GM19193 (cell line): ENCODE measurements around the gene RAB11FIP5.

ENCODE experiments used
- POLR2A ChIP-seq: IDR thresholded peaks from 4 replicates; pipeline ENCODE4 v1.6.1; 2011; ENCODE audit not compliant: insufficient read depth, insufficient read length; ENCODE audit errors: extremely low read depth

RAB11FIP5 gene

GRCh38 chr2:73112913-73113854 lies at the start of gene RAB11FIP5:
RAB11FIP5 (minus strand) TSS chr2:73112948; CDS start chr2:73112777, 171 bp downstream.
- no peak for TF ChIP-seq POLR2A

DNA sequence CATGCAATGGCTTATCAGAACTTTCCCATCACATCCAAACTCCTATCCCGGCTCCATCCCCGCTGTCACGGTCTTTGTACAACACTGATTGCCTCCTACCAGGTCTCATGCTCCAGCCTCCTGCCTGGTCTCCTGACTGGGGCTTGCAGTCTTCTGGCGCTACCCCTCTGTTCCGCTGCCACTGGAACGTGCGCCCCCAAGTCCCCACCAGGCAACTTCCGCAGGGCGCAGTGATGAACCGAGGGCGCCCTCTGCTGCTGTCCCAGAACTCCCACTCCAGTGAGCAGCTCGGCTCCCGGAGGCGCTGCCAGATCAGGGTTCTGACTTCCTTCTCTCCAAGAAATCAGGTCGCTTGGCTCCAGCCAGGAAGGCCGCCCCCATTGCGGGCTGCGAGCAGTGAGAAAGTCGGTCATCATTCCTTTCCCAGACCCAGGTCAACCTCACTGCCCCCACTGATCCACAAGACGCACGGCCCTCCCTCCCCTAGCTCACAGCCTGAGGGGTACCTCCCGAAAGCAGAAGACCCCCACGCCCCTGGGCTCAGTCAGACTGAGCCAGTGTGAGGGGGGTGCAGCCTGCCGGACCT lies 43.9 kb upstream of the RAB11FIP5 start:
- no peak for TF ChIP-seq POLR2A

DNA sequence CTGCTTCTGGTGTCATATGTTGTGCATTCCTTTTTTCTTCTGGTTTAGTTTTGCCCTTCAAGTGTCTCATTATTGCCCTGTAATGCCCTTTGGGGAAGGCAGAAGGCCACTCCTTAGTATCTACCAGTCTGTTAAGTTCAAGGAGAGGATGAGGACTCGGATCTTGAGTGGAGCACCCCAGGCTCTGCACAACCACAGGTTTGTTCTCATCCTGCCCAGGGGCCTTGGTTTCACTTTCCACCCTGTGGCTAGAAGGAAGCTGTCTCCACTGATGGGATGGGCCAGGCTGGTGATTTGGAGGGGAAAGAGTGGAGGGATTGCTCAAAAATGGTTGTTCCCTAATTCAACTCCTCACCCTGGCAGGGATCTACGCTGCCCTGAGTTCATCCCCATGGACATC lies 30.2 kb upstream of the RAB11FIP5 start:
- TF ChIP-seq POLR2A, result no peak

DNA sequence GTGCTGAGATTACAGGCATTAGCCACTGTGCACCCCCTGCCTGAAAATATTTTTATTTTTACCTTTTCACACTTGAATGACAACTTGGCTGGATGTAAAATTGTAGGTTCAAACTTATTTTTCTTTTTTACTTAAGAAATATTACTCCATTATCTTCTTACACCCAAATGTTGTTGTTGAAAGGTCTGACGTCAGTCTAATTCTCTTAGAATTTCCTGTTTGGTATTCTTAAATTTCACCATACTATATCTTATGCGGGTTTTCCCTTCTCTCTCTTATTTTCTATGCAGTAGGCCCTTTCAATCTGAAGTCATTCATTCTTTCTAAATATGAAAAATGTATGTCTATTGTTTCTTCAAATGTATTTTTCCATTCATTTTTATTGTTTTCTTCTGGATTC lies 29.1 kb upstream of the RAB11FIP5 start:
- TF ChIP-seq POLR2A, result no peak

DNA sequence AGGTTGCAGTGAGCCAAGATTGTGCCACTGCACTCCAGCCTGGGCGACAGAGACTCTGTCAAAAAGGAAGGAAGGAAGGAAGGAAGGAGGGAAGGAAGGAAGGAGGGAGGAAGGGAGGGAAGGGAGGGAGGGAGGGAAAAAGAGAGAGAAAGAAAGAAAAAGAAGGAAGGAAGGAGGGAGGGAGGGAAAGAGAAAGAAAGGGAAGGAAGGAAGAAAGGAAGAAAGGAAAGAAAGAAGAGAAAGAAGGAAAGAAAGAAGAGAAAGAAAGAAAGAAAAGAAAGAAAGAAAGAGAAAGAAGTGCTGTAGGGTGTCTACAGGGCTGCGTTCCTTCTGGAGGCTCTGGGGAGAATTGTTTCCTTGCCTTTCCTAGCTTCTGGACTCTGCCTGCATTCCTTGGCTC lies 22.5 kb upstream of the RAB11FIP5 start:
- TF ChIP-seq POLR2A, result no peak

DNA sequence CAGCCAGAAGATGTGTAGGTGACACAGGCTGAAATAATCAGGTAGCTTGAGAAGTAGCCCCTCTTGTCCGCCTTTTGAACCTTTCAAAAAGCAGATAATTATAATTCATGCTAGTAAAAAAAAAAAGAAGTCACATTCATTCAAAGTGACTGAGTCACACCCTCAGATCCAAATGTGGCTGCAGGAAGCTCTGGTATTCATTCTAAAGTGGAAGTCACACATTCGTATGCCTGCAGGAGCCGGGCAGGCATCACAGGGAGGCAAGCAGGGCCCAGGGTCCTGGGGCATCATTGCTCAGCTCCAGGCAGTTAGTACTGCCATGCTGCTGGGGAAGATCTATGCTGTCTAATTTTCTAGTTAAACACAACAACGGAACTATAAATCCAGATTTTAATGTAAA lies 21.7 kb upstream of the RAB11FIP5 start:
- TF ChIP-seq POLR2A, result no peak

- no peak for TF ChIP-seq POLR2A
Measured at GRCh38 chr2:73133566-73134197, 20.9 kb upstream of the RAB11FIP5 start.

DNA sequence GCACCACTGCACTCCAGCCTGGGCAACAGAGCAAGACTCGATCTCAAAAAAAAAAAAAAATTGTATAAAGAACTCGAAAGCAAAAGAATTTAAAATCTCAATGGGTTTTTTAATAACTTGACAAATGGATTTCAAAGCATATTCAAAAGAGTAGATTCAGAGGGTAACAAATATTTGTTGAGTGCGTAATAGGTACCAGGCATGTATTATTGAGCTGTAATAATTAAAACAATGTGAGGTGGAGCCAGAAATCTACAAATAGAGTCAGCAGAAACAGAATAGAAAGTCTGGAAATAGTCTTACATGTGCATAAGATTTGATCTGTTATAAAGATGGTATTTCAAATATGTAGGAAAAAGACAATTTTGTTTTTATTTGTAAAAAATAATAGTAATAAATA lies 19.1 kb upstream of the RAB11FIP5 start:
- no peak for TF ChIP-seq POLR2A

- no peak for TF ChIP-seq POLR2A
Measured at GRCh38 chr2:73130790-73131189, 18.0 kb upstream of the RAB11FIP5 start.

DNA sequence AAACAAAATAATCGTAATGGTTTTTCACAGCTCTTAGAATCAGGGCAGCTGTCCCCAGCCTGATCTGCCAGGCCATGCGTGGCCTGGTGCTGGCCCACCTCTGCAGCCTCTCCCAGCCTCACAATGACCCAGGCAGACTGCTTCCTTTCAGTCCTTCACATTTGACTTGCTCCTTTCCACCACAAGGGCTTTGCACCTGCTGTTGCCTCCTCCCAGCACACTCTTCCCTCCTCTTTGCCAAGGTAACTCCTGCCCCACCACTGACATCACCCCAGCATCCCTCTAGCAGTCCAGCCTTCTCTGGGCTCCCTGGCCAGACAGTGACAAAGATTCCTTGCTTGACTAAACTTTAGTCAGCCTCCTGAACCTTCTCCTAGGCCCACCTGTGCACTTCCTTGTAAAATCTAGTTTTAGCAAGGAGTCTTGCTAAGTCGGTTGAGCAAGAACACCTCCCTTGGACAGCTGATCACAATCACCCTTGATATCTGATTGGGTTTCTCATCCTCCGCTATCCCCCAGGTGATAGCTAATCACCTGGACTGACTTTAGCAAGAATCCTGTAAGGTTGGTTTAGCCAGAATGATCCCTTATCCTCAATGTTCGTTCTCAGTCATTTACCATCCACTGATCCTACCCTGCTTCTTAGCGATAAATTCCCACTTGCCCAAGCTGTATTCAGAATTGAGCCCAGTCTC lies 16.2 kb upstream of the RAB11FIP5 start:
- TF ChIP-seq POLR2A, result no peak

DNA sequence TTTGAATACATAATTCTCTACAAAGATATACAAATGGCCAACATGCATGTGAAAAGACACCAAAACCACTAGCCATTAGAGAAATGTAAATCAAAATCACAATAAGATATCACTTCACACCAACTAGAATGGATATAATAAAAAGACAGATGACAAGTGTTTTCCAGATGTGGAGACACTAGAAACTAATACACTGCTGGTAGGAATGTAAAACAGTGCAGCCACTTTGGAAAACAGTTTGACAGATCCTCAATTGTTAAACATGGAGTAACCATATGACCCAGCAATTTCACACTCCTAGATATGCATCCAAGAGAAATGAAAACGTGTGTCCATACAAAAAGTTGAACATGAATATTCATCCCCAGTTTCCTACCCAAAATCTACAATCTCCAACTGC lies 9.8 kb upstream of the RAB11FIP5 start:
- no peak for TF ChIP-seq POLR2A

GRCh38 chr2:73117441-73117840 lies 4.7 kb upstream of the RAB11FIP5 start:
- no peak for TF ChIP-seq POLR2A

GRCh38 chr2:73116182-73116960 lies 3.6 kb upstream of the RAB11FIP5 start:
- no peak for TF ChIP-seq POLR2A

- TF ChIP-seq POLR2A, result no peak
Measured at GRCh38 chr2:73114273-73114867, 1.6 kb upstream of the RAB11FIP5 start.

DNA sequence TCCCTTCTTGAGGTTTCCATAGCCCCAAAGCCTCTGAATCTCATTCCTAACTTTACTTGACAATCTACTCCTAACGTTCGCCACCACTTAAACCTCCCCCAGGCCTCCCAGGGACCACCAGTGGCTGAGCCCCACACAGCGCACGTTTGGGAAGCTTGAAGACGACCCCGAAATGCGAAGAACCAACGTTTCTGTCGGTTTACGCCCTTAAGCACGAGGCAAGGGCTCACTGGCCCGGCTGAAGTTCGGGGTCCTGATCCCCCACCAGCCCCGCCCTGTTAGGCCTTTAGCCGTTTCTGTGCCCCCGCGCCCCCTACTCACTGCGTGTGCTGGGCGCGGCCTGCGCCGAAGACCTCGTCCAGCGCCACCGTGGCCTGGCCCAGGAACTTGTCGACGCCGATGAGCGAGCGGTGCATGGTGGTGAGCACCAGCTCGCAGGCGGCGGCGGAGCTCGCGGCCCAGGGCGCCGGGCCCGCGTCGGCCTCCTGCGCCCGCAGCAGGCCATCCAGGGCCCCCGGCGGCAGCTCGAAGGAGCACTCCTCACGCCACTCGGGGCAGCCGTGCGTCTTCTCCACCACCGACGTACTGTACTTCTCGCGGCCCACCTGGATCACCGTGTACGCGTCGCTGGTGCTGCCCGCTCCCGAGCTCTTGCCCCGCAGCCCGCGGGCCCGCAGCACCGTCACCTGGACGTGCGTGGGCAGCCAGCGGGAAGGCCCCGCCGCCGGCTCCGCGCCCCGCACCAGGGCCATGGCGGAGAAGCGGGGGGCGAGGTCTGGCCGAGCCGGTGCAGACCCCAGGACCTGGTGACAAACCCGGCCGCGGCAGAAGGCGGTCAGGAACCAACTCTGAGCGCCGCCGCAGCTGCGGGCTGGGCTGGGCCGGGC lies 479 bp downstream of the RAB11FIP5 start:
- no peak for TF ChIP-seq POLR2A
